MCF 10A (cell line): Measurements from ENCODE around the gene WDR27. TPM values are rescaled to one million over a fixed set of nuclear protein-coding genes. Genes with fewer than 3 reads are reported as not detected.

Experiments
- BruUV-seq: library from RNA; stranded (reverse); fragments of 400-500 nt; replicated peaks from 2 replicates; lab custom pipeline; 2021; lab: Mats Ljungman, UMichigan
- CTCF ChIA-PET: fragments of 300-600 bp; sonication (Branson Sonifier 250); formaldehyde crosslinking; extraction: SDS; loops from one replicate; lab custom pipeline; 2021; ENCODE audit warnings: antibody characterized with exemption, inconsistent platforms; lab: Yijun Ruan, JAX
- POLR2A ChIA-PET: fragments of 300-600, 350-650 bp; sonication (Branson Sonifier 250); formaldehyde crosslinking; extraction: SDS; loops from one replicate; lab custom pipeline; 2020; ENCODE audit warnings: antibody characterized with exemption, inconsistent platforms; lab: Yijun Ruan, JAX
- DNase-seq: peaks from one replicate; pipeline ENCODE4 v3.0.0-alpha.2; 2018; ENCODE audit not compliant: unreplicated experiment
- H3K27ac Mint-ChIP-seq: one replicate; pipeline ENCODE4 v1.8.0; 2022; ENCODE audit warnings: mild to moderate bottlenecking, low read depth, mixed read lengths; ENCODE audit not compliant: unreplicated experiment
- H3K27me3 Mint-ChIP-seq: one replicate; pipeline ENCODE4 v1.8.0; 2022; ENCODE audit warnings: mixed read lengths; ENCODE audit not compliant: insufficient read depth, unreplicated experiment
- H3K36me3 Mint-ChIP-seq: one replicate; pipeline ENCODE4 v1.8.0; 2022; ENCODE audit warnings: mild to moderate bottlenecking, moderate library complexity, mixed read lengths; ENCODE audit not compliant: insufficient read depth, unreplicated experiment
- H3K4me1 Mint-ChIP-seq: one replicate; pipeline ENCODE4 v1.8.0; 2022; ENCODE audit warnings: mixed read lengths; ENCODE audit not compliant: insufficient read depth, unreplicated experiment
- H3K4me3 Mint-ChIP-seq: one replicate; pipeline ENCODE4 v1.8.0; 2022; ENCODE audit warnings: mild to moderate bottlenecking, moderate library complexity, mixed read lengths; ENCODE audit not compliant: unreplicated experiment
- H3K9me3 Mint-ChIP-seq: one replicate; pipeline ENCODE4 v1.8.0; 2022; ENCODE audit warnings: mixed read lengths; ENCODE audit not compliant: unreplicated experiment
- CTCF ChIP-seq: fragments of 200-600 bp; IDR thresholded peaks from one replicate; pipeline ENCODE4 v1.8.0; 2022; ENCODE audit warnings: antibody characterized with exemption, mild to moderate bottlenecking; ENCODE audit not compliant: unreplicated experiment
- intact Hi-C: fragments of 100-400 bp; cut with micrococcal nuclease; formaldehyde crosslinking; loops from 2 replicates; pipeline ENCODE4 v1.14.1; 2022
- total RNA-seq: library from RNA; stranded (reverse); gene quantifications from 2 replicates; pipeline ENCODE4 v1.2.3, GENCODE V29; 2022

The WDR27 gene
- total RNA-seq, 1 experiment from 2014 or later = 80.6 TPM

- H3K4me3 Mint-ChIP-seq = no peak overlapping the region
- CTCF ChIA-PET = no interaction called here
- intact Hi-C loops = no loop called here
- no TSS peak for BruUV-seq
- H3K4me1 Mint-ChIP-seq = no peaks in the 10 kb centered on the region
- H3K27me3 Mint-ChIP-seq = no peaks in the 10 kb centered on the region
- peaks cover 6% of the 10 kb centered on the region for H3K9me3 Mint-ChIP-seq
- TF ChIP-seq CTCF = no peak
- H3K36me3 Mint-ChIP-seq = no peaks in the 10 kb centered on the region
- POLR2A ChIA-PET = interaction anchor here (0.8 kb wide), 1 partner anchor 11 kb away, joined by 3 read pairs; no protein-coding TSS in a partner anchor
- H3K27ac Mint-ChIP-seq = no peak overlapping the region
- DNase-seq = no peak
Observed at GRCh38 chr6:169429001-169429400, 272.8 kb downstream of the WDR27 start.

- H3K4me3 Mint-ChIP-seq = no peak overlapping the region
- ChIA-PET CTCF (no interaction called here), POLR2A (interaction anchor here (0.8 kb wide), 1 partner anchor 11 kb away, joined by 3 read pairs; no protein-coding TSS in a partner anchor)
- H3K27me3 Mint-ChIP-seq = no peaks in the 10 kb centered on the region
- intact Hi-C loops = no loop called here
- no peaks in the 10 kb centered on the region for H3K36me3 Mint-ChIP-seq
- no TSS peak for BruUV-seq
- TF ChIP-seq CTCF = no peak
- no peaks in the 10 kb centered on the region for H3K4me1 Mint-ChIP-seq
- H3K9me3 Mint-ChIP-seq = peaks cover 6% of the 10 kb centered on the region
- no peak for DNase-seq
- no peak overlapping the region for H3K27ac Mint-ChIP-seq
Observed at GRCh38 chr6:169428532-169428931, 273.3 kb downstream of the WDR27 start.

GRCh38 chr6:169427856-169428255, 274.0 kb downstream of the WDR27 start:
- DNase-seq = no peak
- H3K4me1 Mint-ChIP-seq = no peaks in the 10 kb centered on the region
- H3K9me3 Mint-ChIP-seq = peaks cover 6% of the 10 kb centered on the region
- no peaks in the 10 kb centered on the region for H3K27me3 Mint-ChIP-seq
- no peaks in the 10 kb centered on the region for H3K36me3 Mint-ChIP-seq
- ChIA-PET CTCF (no interaction called here), POLR2A (no interaction called here)
- TF ChIP-seq CTCF = no peak
- H3K27ac Mint-ChIP-seq = no peak overlapping the region
- H3K4me3 Mint-ChIP-seq = no peak overlapping the region
- intact Hi-C loops = no loop called here
- no TSS peak for BruUV-seq

DNA sequence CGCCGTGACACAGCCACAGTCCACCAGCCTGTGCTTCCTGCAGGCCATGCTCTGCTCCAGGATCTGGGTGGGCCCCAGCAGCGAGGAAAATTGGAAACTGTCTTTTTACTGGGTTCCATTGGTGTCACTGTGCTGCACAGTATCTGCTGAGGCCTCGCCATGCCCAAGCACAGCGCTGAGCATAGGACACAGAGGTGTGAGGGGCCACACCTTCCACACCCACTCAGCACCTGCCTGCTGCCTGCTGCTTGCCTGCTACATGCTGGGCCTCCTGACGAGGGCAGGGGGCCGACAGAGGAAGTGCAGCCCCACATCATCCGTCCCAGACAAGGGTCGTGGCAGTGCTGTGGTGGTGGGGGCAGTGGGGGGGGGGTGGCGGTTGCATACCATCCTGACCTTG, 275.2 kb downstream of the WDR27 start:
- Mint-ChIP-seq H3K9me3 (peaks cover 13% of the 10 kb centered on the region), H3K4me3 (no peak overlapping the region), H3K27ac (no peak overlapping the region), H3K27me3 (no peaks in the 10 kb centered on the region), H3K4me1 (no peaks in the 10 kb centered on the region), H3K36me3 (no peaks in the 10 kb centered on the region)
- intact Hi-C loops = no loop called here
- no peak for TF ChIP-seq CTCF
- ChIA-PET POLR2A (no interaction called here), CTCF (no interaction called here)
- BruUV-seq = no TSS peak
- DNase-seq = no peak
